Activated CD8-positive, alpha-beta memory T cell treated with anti-CD3 and anti-CD28 coated beads for 4 hours (primary cell): ENCODE results near the gene ILF3.

Source experiments
- DNase-seq, 2 donors: peaks; one replicate each; pipeline ENCODE4 v3.0.0-alpha.2; 2020; ENCODE audit warnings: low read depth in 2 of 2

The ILF3 gene

GRCh38 chr19:10653732-10654609 lies at the start of gene ILF3:
TSS of gene ILF3 (plus strand) at chr19:10654346. CDS start at chr19:10670606, 16,260 bp downstream.
- peak; percentile 100 for DNase-seq

- DNase-seq, result no peak
Observed at GRCh38 chr19:10604460-10604980, 49.6 kb upstream of the ILF3 start.

- no peak for DNase-seq
Observed at GRCh38 chr19:10611907-10612306, 42.2 kb upstream of the ILF3 start.

- no peak for DNase-seq
Observed at GRCh38 chr19:10612499-10613119, 41.5 kb upstream of the ILF3 start.

- no peak for DNase-seq
Observed at GRCh38 chr19:10615429-10616023, 38.6 kb upstream of the ILF3 start.

- no peak for DNase-seq
Observed at GRCh38 chr19:10617409-10618121, 36.6 kb upstream of the ILF3 start.

- DNase-seq, result no peak
Observed at GRCh38 chr19:10618846-10619245, 35.3 kb upstream of the ILF3 start.

- DNase-seq, result no peak
Observed at GRCh38 chr19:10620786-10621185, 33.4 kb upstream of the ILF3 start.

- no peak for DNase-seq
Observed at GRCh38 chr19:10621966-10622365, 32.2 kb upstream of the ILF3 start.

- DNase-seq, result no peak
Observed at GRCh38 chr19:10624585-10624984, 29.6 kb upstream of the ILF3 start.

GRCh38 chr19:10625003-10625761 lies 29.0 kb upstream of the ILF3 start, which contains the start of gene SLC44A2:
TSS of gene SLC44A2 (plus strand) at chr19:10625553. CDS start at chr19:10625634, 81 bp downstream.
- DNase-seq, result no peak

- no peak for DNase-seq
Observed at GRCh38 chr19:10625762-10626138, 28.4 kb upstream of the ILF3 start.

GRCh38 chr19:10631874-10632273 lies 22.3 kb upstream of the ILF3 start:
- no peak for DNase-seq

- DNase-seq, result no peak
Observed at GRCh38 chr19:10634430-10634829, 19.7 kb upstream of the ILF3 start.

- no peak for DNase-seq
Observed at GRCh38 chr19:10634963-10635362, 19.2 kb upstream of the ILF3 start.

- no peak for DNase-seq
Observed at GRCh38 chr19:10636304-10636972, 17.7 kb upstream of the ILF3 start.

- DNase-seq, result no peak
Observed at GRCh38 chr19:10637894-10638293, 16.3 kb upstream of the ILF3 start.

GRCh38 chr19:10639836-10640235 lies 14.3 kb upstream of the ILF3 start:
- DNase-seq, result no peak

- no peak for DNase-seq
Observed at GRCh38 chr19:10640361-10640760, 13.8 kb upstream of the ILF3 start.

GRCh38 chr19:10641248-10641647 lies 12.9 kb upstream of the ILF3 start:
- DNase-seq, result no peak
